ENCODE data around the gene YBX3.

DNA sequence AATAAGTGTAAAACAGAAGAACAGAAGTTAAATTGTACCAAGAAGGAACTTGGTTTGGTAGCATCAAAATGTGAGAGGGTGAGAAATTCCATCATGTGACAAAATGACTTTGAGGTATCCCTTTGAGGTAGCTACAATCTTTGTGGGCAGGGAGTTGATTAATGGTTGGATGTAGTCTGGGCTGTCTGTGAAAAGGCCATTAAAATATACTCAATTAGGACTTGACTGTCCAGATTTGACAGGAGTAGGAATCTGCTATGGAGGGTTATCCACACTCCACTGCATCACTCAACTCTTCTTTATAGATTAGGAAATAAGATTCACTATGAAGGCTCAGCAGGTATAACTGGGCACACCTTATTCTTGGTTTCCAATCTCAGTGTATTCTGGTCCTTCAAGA is 7.4 kb upstream of the YBX3 start:
- TF ChIP-seq CTCF (IDR thresholded peaks at IDR 0.05): no peak
- TF ChIP-seq POLR2A (IDR thresholded peaks at IDR 0.05): no peak

All from Peyer's patch (tissue), 4 donors.